ENCODE data around the gene MCMBP. TPM values are rescaled to one million over a fixed set of nuclear protein-coding genes. Genes with fewer than 3 reads are reported as not detected.

MCMBP gene
- total RNA-seq, 1 experiment from 2014 or later: 36.1 TPM

GRCh38 chr10:119806334-119807130 lies 66.1 kb downstream of the MCMBP start:
- no peaks in the 10 kb centered on the region for H3K9me2 ChIP-seq (replicated peaks; ENCODE audit: low read length)
- no peak overlapping the region for H3K4me3 ChIP-seq (ENCODE audit: low read length)
- no peaks in the 10 kb centered on the region for H3K79me2 ChIP-seq (ENCODE audit: low read length)
- no peaks in the 10 kb centered on the region for H3F3A ChIP-seq (ENCODE audit: low read length, unreplicated experiment)
- H3K27ac ChIP-seq (ENCODE audit: low read length): no peak overlapping the region
- no peak for TF ChIP-seq EZH2phosphoT487 (IDR thresholded peaks at IDR 0.05; ENCODE audit: borderline replicate concordance, low read length)
- TF ChIP-seq, protein P1, sequence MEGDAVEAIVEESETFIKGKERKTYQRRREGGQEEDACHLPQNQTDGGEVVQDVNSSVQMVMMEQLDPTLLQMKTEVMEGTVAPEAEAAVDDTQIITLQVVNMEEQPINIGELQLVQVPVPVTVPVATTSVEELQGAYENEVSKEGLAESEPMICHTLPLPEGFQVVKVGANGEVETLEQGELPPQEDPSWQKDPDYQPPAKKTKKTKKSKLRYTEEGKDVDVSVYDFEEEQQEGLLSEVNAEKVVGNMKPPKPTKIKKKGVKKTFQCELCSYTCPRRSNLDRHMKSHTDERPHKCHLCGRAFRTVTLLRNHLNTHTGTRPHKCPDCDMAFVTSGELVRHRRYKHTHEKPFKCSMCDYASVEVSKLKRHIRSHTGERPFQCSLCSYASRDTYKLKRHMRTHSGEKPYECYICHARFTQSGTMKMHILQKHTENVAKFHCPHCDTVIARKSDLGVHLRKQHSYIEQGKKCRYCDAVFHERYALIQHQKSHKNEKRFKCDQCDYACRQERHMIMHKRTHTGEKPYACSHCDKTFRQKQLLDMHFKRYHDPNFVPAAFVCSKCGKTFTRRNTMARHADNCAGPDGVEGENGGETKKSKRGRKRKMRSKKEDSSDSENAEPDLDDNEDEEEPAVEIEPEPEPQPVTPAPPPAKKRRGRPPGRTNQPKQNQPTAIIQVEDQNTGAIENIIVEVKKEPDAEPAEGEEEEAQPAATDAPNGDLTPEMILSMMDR (conservative IDR thresholded peaks at IDR 0.05; ENCODE audit: low read depth, low read length): no peak
- no peak for TF ChIP-seq EZH2 (IDR thresholded peaks at IDR 0.05; ENCODE audit: low read length, unreplicated experiment)
- H2AFZ ChIP-seq (ENCODE audit: low read length): no peak overlapping the region
- no peaks in the 10 kb centered on the region for H3K4me1 ChIP-seq (ENCODE audit: insufficient read depth, low read length)
- no peak overlapping the region for H3K9ac ChIP-seq (ENCODE audit: low read length)
- no peaks in the 10 kb centered on the region for H4K20me1 ChIP-seq (ENCODE audit: low read length)
- ChIA-PET CTCF (no interaction called here), POLR2A (ENCODE audit: unreplicated experiment) (no interaction called here)
- no peak overlapping the region for H3K4me2 ChIP-seq (ENCODE audit: low read length)
- H3K9me3 ChIP-seq (ENCODE audit: low read length): no peaks in the 10 kb centered on the region
- no TSS peak for BruUV-seq (replicated peaks)
- H3K27me3 ChIP-seq (ENCODE audit: low read length): no peaks in the 10 kb centered on the region
- ATAC-seq (no peak), DNase-seq (no peak)
- no peaks in the 10 kb centered on the region for H3K36me3 ChIP-seq (ENCODE audit: low read depth, low read length)
- intact Hi-C loops (cut with micrococcal nuclease): no loop called here

GRCh38 chr10:119805702-119806230 lies 66.9 kb downstream of the MCMBP start:
- H3K9ac ChIP-seq (ENCODE audit: low read length): no peak overlapping the region
- intact Hi-C loops (cut with micrococcal nuclease): no loop called here
- no peak overlapping the region for H3K4me2 ChIP-seq (ENCODE audit: low read length)
- no peaks in the 10 kb centered on the region for H4K20me1 ChIP-seq (ENCODE audit: low read length)
- no peaks in the 10 kb centered on the region for H3K4me1 ChIP-seq (ENCODE audit: insufficient read depth, low read length)
- POLR2A ChIA-PET (ENCODE audit: unreplicated experiment): no interaction called here
- no peaks in the 10 kb centered on the region for H3K27me3 ChIP-seq (ENCODE audit: low read length)
- H3K79me2 ChIP-seq (ENCODE audit: low read length): no peaks in the 10 kb centered on the region
- CTCF ChIA-PET: no interaction called here
- no peaks in the 10 kb centered on the region for H3K36me3 ChIP-seq (ENCODE audit: low read depth, low read length)
- no peak for TF ChIP-seq EZH2phosphoT487 (IDR thresholded peaks at IDR 0.05; ENCODE audit: borderline replicate concordance, low read length)
- TF ChIP-seq, protein P1 (conservative IDR thresholded peaks at IDR 0.05; ENCODE audit: low read depth, low read length): no peak
- BruUV-seq (replicated peaks): no TSS peak
- no peak for ATAC-seq
- H3K9me3 ChIP-seq (ENCODE audit: low read length): no peaks in the 10 kb centered on the region
- H3K9me2 ChIP-seq (replicated peaks; ENCODE audit: low read length): no peaks in the 10 kb centered on the region
- H3F3A ChIP-seq (ENCODE audit: low read length, unreplicated experiment): no peaks in the 10 kb centered on the region
- DNase-seq: no peak
- H3K4me3 ChIP-seq (ENCODE audit: low read length): no peak overlapping the region
- H2AFZ ChIP-seq (ENCODE audit: low read length): no peak overlapping the region
- H3K27ac ChIP-seq (ENCODE audit: low read length): no peak overlapping the region

DNA sequence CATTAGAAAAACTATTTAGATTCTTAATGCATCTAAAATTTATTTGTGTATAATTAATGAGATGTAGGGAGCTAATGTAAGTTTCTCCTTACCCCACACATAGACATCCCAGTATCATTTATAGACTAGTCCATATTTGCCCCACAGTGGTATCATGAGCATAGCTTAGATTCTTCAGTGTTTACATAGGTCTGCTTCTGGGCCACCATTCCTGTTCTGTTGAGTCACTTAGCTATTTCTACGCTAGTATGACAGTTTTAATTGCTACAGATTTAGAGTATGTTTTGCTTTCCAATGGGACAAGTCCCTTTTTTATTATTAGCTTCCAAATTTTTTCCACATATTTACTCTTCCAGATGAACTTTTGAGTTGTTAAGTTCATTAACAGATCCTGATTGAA lies 69.4 kb downstream of the MCMBP start:
- H3K27ac ChIP-seq (ENCODE audit: low read length): no peak overlapping the region
- no peaks in the 10 kb centered on the region for H3F3A ChIP-seq (ENCODE audit: low read length, unreplicated experiment)
- no peak overlapping the region for H3K4me2 ChIP-seq (ENCODE audit: low read length)
- H3K79me2 ChIP-seq (ENCODE audit: low read length): no peaks in the 10 kb centered on the region
- H3K4me3 ChIP-seq (ENCODE audit: low read length): no peak overlapping the region
- intact Hi-C loops (cut with micrococcal nuclease): no loop called here
- no peaks in the 10 kb centered on the region for H3K27me3 ChIP-seq (ENCODE audit: low read length)
- no peak overlapping the region for H3K9ac ChIP-seq (ENCODE audit: low read length)
- no peaks in the 10 kb centered on the region for H3K9me3 ChIP-seq (ENCODE audit: low read length)
- H3K36me3 ChIP-seq (ENCODE audit: low read depth, low read length): no peaks in the 10 kb centered on the region
- no peak overlapping the region for H2AFZ ChIP-seq (ENCODE audit: low read length)
- peak; percentile 13 for DNase-seq
- no peak for ATAC-seq
- H4K20me1 ChIP-seq (ENCODE audit: low read length): no peaks in the 10 kb centered on the region
- H3K4me1 ChIP-seq (ENCODE audit: insufficient read depth, low read length): no peaks in the 10 kb centered on the region
- TF ChIP-seq EZH2phosphoT487 (IDR thresholded peaks at IDR 0.05; ENCODE audit: borderline replicate concordance, low read length) (no peak), EZH2 (IDR thresholded peaks at IDR 0.05; ENCODE audit: low read length, unreplicated experiment) (no peak)
- TF ChIP-seq, protein P1 (conservative IDR thresholded peaks at IDR 0.05; ENCODE audit: low read depth, low read length): no peak
- ChIA-PET POLR2A (ENCODE audit: unreplicated experiment) (no interaction called here), CTCF (no interaction called here)
- no TSS peak for BruUV-seq (replicated peaks)
- H3K9me2 ChIP-seq (replicated peaks; ENCODE audit: low read length): no peaks in the 10 kb centered on the region

Data from PC-3 (cell line).